Prostate gland (tissue), 2 donors: ENCODE results near the gene TPRN. TPM values are rescaled to one million over a fixed set of nuclear protein-coding genes. Genes with fewer than 3 reads are reported as not detected.

Experiments
- DNase-seq: peaks from one replicate; pipeline ENCODE4 v3.0.0-alpha.2; 2019; ENCODE audit warnings: low spot score
- H3K27ac ChIP-seq, 2 donors: fragments of 200-600 bp; sonication (generic); 2 replicates each; pipeline ENCODE4 v1.5.1; 2017 to 2019
- H3K27me3 ChIP-seq: fragments of 200-600 bp; sonication (generic); replicated peaks from 2 replicates; pipeline ENCODE4 v1.5.1; 2019; ENCODE audit not compliant: insufficient read depth
- H3K36me3 ChIP-seq, 2 donors: fragments of 200-600 bp; sonication (generic); 1 replicate in 1 of 2; 2 replicates in 1 of 2; pipeline versions ENCODE4 v1.5.1 to v1.8.1; 2017 to 2019
- H3K4me1 ChIP-seq: fragments of 200-600 bp; sonication (generic); replicated peaks from 2 replicates; pipeline ENCODE4 v1.5.1; 2019
- H3K4me3 ChIP-seq, 2 donors: fragments of 200-600 bp; sonication (generic); 2 replicates each; pipeline ENCODE4 v1.5.1; 2017 to 2019
- H3K9me3 ChIP-seq: fragments of 200-600 bp; sonication (generic); 2 replicates; pipeline ENCODE4 v1.5.1; 2017
- POLR2A ChIP-seq: fragments of 450-650 bp; IDR thresholded peaks from one replicate; pipeline ENCODE4 v1.6.1; 2016; ENCODE audit warnings: antibody characterized with exemption, mild to moderate bottlenecking
- POLR2AphosphoS5 ChIP-seq: sonication (generic); formaldehyde crosslinking; IDR thresholded peaks from one replicate; pipeline ENCODE4 v1.6.1; 2017; ENCODE audit warnings: antibody characterized with exemption
- whole genome bisulfite sequencing: methylation state at CpG from one replicate; pipeline ENCODE4 v1.1.5; 2018; 5-methylcytosine and 5-hydroxymethylcytosine counted together
- intact Hi-C: fragments of 100-400 bp; cut with DNase I; formaldehyde crosslinking; loops from one replicate; pipeline ENCODE4 v1.14.2; 2022
- total RNA-seq, 2 donors: library from RNA; depleted of rRNA; stranded (reverse); fragments of >200 nt; gene quantifications; one replicate each; pipeline ENCODE4 v1.1.0, GENCODE V29; 2016
- TF ChIP-seq, protein P1 (sequence below), 4 experiments: fragments of 200-600 bp in 2 of 4; fragments of 450-650 bp in 2 of 4; sonication (generic) in 2 of 4; IDR thresholded peaks; 1 replicate in 3 of 4; 2 replicates in 1 of 4; pipeline ENCODE4 v1.5.1; 2016 to 2019; ENCODE audit warnings: antibody characterized with exemption in 4 of 4, mild to moderate bottlenecking in 2 of 4, moderate library complexity in 2 of 4

TPRN gene
- total RNA-seq, 2 donors from 2014 or later = 26.1 to 30.4 TPM

DNA sequence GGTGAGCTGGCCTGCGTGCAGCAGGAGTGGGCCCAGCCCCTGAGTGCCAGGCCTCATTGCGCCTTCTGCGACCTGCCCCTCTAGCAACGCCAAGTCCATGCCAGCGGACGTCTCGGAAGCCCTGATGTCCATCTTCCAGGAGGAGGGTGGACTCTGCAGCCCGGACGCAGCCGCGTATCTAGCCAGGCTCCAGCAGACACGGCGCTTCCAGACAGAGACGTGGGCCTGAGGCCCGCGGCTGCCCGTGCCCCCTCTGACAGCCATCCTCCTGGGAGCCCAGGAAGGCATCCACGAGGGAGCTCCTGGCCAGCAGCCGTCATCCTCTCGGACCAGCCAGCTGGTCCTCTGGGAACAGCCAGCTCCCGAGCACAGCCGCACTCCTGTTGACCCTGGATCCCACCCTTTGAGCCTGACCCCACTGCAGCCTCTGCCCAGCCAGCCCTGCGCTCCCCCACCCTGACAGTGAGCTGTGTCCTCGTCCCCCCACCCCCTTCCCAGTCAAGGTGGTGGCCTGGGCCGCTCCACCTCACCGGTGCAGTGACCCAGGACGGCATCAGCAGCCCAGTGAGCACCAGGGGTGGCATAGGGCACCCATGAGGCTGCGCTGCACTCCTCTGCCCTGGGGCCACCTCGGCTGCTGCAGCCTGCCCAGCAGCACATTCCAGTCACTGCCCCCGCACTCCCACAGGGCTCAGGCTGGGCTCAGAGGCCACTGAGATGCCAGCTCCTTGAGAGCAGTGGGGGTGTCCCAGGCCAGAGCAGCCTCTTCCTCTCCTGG, 15.8 kb upstream of the TPRN start:
- Histone ChIP-seq H3K9me3 (no peaks in the 10 kb centered on the region), H3K4me1 (peaks cover 5% of the 10 kb centered on the region), H3K4me3 (no peak overlapping the region), H3K27me3 (no peaks in the 10 kb centered on the region), H3K27ac (peak overlapping the region; percentile 72 to 79), H3K36me3 (no peaks in the 10 kb centered on the region)
- TF ChIP-seq, protein P1, sequence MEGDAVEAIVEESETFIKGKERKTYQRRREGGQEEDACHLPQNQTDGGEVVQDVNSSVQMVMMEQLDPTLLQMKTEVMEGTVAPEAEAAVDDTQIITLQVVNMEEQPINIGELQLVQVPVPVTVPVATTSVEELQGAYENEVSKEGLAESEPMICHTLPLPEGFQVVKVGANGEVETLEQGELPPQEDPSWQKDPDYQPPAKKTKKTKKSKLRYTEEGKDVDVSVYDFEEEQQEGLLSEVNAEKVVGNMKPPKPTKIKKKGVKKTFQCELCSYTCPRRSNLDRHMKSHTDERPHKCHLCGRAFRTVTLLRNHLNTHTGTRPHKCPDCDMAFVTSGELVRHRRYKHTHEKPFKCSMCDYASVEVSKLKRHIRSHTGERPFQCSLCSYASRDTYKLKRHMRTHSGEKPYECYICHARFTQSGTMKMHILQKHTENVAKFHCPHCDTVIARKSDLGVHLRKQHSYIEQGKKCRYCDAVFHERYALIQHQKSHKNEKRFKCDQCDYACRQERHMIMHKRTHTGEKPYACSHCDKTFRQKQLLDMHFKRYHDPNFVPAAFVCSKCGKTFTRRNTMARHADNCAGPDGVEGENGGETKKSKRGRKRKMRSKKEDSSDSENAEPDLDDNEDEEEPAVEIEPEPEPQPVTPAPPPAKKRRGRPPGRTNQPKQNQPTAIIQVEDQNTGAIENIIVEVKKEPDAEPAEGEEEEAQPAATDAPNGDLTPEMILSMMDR (IDR thresholded peaks at IDR 0.05) = no peak
- TF ChIP-seq POLR2AphosphoS5 (no peak), POLR2A (no peak)
- no peak for DNase-seq
- intact Hi-C loops = no loop called here
- WGBS = 92% methylated on average over 28 of the region's 30 CpGs

DNA sequence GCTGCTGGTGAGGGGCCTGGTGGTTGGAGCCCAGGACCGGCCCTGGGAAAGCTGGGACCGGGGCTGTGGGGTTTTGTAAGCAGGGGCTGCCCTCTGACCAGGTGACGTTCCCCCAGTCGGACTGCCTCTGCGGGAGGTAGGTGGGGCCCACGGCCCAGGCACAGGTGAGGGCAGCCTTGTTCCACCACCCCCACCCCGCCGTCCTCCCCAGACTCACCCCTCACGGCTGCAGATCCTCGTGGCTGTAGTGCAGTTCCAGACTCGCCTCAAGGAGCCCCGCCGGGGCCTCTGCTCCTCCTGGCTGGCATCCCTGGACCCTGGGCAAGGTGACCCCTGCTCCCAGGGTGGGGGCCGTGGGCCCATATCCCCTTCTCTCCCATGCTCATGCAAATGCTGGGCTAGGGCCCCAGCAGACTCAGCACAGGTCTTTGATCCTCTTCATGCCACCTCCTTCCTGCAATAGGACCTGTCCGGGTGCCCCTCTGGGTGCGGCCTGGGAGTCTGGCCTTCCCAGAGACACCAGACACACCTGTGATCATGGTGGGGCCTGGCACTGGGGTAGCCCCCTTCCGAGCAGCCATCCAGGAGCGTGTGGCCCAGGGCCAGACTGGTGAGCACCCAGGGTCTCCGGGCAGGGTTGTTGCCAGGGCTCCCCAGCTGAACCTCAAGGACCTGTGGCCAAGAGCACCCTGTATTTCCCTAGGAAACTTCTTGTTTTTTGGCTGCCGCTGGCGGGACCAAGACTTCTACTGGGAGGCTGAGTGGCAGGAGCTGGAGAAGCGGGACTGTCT, 14.8 kb upstream of the TPRN start:
- Histone ChIP-seq H3K36me3 (no peaks in the 10 kb centered on the region), H3K27ac (no peak overlapping the region), H3K9me3 (no peaks in the 10 kb centered on the region), H3K4me3 (no peak overlapping the region), H3K4me1 (peaks cover 5% of the 10 kb centered on the region), H3K27me3 (no peaks in the 10 kb centered on the region)
- no peak for TF ChIP-seq POLR2AphosphoS5
- DNase-seq = no peak
- WGBS = 93% methylated on average over 22 of the region's 22 CpGs
- intact Hi-C loops = no loop called here

DNA sequence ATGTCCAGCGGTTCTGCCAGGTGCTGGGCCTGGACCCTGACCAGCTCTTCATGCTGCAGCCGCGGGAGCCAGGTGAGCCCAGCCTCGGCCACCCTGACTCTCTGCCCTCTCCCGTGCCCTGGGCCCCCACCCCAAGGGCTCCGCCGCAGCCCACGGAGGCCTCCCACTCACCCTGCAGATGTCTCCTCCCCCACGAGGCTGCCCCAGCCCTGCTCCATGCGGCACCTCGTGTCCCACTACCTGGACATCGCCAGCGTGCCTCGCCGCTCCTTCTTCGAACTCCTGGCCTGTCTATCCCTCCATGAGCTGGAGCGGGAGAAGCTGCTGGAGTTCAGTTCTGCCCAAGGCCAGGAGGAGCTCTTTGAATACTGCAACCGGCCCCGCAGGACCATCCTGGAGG, 14.1 kb upstream of the TPRN start:
- WGBS = 96% methylated on average over 19 of the region's 19 CpGs
- no peak overlapping the region for H3K27ac ChIP-seq
- TF ChIP-seq POLR2A = no peak
- TF ChIP-seq, protein P1 (IDR thresholded peaks at IDR 0.05) = no peak
- intact Hi-C loops = no loop called here
- no peaks in the 10 kb centered on the region for H3K9me3 ChIP-seq
- H3K36me3 ChIP-seq = no peaks in the 10 kb centered on the region
- no peak overlapping the region for H3K4me3 ChIP-seq
- H3K4me1 ChIP-seq = peaks cover 5% of the 10 kb centered on the region
- no peaks in the 10 kb centered on the region for H3K27me3 ChIP-seq
- DNase-seq = no peak

DNA sequence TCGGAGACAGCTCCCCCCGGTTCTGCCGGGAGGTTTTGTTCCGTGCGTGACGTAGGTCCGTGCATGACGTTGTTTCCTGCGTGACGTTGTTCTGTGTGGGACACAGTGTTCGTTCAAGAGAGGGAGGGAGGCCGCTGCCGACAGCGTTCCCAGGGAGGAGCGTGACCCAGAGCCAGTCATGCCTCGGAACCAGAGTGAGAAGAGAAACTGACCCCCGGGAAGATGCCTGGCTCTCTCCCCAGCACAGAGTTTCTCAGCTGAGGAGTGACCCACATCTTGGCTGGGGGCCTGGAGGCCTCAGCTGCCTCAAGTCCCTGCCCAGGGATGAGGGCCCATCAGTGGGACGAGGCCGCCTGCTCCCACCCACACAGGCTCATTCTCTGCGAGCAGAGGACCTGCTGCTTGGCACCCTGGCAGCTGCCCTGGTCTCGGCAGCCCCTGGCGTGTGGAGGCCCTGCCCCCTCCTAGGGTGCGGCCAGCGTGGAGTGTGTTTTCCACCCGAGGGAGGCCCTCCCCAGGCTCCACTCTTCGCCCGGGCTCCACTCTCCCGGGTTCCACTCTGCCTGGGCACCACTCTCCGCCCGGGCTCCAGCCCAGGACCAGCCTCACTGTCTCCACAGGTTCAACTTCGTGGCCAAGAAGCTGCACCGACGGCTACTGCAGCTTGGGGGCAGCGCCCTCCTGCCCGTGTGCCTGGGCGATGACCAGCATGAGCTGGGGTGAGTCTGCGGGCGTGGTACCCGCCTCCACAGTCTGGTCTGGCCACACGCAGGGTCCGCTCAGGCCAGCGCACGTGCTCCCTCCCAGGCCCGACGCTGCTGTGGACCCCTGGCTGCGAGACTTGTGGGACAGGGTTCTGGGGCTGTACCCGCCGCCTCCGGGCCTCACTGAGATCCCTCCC, 12.9 kb upstream of the TPRN start:
- intact Hi-C loops = no loop called here
- Histone ChIP-seq H3K27me3 (no peaks in the 10 kb centered on the region), H3K4me3 (no peak overlapping the region), H3K9me3 (no peaks in the 10 kb centered on the region), H3K4me1 (peaks cover 5% of the 10 kb centered on the region), H3K27ac (no peak overlapping the region), H3K36me3 (no peaks in the 10 kb centered on the region)
- no peak for TF ChIP-seq POLR2AphosphoS5
- no peak for TF ChIP-seq POLR2A
- TF ChIP-seq, protein P1 (IDR thresholded peaks at IDR 0.05) = no peak
- no peak for DNase-seq
- WGBS = 89% methylated on average over 46 of the region's 49 CpGs

DNA sequence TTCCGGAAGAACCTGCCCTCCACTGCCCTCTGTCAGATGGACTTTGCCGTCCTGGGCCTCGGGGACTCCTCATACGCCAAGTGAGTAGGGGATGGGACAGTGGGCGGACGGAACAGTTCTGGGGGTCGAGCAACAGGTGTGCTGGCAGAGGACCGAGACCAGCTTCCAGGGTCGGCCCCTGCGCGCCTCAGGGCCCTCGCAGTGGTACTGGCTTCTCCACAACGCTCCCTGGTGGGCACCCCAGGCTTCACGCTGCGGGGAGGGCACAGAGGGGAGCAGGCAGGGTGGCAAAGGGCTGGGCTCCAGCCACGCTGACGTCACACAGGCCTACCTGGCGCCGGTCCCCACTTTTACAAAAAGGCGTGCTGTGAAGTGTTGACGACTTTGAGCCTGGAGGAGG, 12.0 kb upstream of the TPRN start:
- H3K9me3 ChIP-seq = no peaks in the 10 kb centered on the region
- no peaks in the 10 kb centered on the region for H3K4me1 ChIP-seq
- TF ChIP-seq, protein P1 (IDR thresholded peaks at IDR 0.05) = no peak
- TF ChIP-seq POLR2A = no peak
- H3K36me3 ChIP-seq = no peaks in the 10 kb centered on the region
- H3K27me3 ChIP-seq = no peaks in the 10 kb centered on the region
- H3K27ac ChIP-seq = no peak overlapping the region
- 85% methylated on average over 21 of the region's 21 CpGs for WGBS
- intact Hi-C loops = no loop called here
- H3K4me3 ChIP-seq = no peak overlapping the region
- DNase-seq = no peak
